ENCODE data around the gene ADD1.

ADD1 gene

DNA sequence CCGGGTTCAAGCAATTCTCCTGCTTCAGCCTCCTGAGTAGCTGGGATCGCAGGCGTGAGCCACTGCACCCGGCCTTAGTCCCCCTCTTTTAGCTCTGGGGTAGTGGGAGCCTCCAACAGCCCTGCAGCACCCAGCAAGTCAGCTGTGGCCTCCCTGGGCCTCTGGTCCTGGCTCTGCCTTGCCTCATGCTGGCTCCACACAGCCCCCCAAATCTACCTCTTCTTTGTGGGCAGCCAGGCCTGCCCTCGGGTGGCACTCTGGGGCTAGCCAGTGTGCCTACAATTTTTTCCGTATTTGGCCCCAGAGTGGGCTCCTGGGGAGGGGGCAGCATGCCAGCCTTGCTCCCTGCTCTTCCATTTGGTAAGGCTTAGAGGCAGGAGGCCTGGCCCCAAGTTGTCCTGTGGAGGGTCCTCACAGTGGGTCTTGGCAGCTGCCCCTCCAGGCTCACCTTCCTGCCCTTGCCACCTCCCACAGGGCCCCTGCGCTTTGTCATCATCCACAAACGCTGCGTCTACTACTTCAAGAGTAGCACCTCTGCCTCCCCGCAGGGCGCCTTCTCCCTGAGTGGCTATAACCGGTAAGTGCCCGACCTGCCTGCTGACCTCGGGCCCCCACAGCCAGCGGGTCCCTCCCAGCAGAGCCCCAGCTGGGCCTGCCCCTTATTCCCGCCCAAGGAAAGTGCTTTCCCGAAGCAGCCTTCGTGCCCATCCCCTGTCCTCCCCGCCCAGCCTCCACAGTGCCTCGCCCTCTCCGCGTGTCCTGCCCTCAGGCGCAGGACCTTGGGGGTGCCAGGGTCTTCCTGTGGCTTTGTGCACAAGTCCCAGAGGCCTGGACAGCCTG is 21.0 kb upstream of the ADD1 start:
- no peak for DNase-seq (ENCODE audit: low spot score)

DNA sequence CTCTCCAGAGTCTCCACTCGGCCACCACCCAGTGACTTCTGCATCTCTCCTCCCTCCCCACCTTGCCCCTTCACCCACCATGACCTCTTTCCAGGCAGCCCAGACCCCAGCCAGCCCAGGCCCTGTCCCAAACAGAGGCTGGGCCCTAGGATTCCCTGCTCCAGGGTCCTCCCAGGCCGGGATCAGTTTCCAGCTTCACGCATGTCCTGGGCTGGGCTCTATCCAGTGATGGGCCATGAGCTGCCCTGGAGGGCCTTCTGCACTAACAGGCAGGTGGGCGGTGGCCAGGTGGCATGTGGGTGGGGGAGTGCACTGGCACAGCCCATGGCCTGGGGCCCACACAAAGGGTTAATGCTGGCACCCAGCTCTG is 20.4 kb upstream of the ADD1 start:
- DNase-seq (ENCODE audit: low spot score), result no peak

DNA sequence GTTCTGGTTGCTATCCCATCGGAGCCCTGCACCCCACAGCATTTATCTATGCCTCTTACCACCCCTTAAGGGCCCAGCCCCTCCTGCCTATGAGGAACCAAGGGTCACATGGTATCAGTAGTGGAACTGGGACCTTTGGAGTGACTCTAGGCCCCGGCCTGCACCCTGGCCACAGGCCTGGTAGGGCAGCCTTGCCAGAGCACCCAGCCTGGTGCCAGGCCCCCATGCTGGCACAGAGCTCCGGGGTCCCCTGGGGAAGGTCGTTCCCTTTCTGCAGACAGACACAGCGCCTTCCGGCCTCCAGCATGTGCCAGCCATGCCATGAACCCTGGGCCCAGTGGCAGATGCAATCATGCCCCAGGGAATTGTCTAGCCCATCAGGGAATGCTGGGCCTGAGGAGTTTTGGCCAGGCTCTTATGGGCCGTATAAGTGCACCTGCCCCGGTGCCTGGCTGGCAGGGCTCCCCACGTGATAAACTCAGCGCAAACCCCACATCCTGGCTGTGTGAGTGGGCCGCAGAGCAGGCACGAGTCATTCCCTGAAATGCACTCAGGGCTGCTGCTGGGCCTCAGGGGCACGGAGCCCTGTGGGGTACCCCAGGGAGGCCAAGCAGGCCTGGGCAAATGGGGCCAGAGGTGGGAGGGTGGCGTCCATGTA is 19.8 kb upstream of the ADD1 start:
- DNase-seq (ENCODE audit: low spot score), result no peak

DNA sequence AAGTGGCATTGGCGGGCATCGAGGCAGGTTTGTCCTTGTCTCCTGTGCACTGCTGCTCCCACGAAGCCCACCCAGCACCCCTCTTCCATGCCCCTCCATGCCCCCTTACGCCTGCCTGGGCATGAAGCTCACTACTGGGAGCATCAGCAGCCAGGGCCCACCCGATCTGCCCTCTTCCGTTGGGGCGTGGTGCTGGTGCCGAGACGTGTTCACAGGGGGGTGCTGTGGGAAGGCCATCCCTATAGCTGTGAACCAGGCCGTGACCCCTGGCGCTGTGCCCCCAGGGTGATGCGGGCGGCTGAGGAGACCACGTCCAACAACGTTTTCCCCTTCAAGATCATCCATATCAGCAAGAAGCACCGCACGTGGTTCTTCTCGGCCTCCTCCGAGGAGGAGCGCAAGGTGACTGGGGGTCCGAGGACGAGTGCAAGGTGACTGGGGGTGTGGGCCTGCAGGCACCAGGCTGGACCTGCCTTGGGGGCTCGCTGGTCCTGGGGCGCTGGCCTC is 19.3 kb upstream of the ADD1 start:
- no peak for DNase-seq (ENCODE audit: low spot score)

DNA sequence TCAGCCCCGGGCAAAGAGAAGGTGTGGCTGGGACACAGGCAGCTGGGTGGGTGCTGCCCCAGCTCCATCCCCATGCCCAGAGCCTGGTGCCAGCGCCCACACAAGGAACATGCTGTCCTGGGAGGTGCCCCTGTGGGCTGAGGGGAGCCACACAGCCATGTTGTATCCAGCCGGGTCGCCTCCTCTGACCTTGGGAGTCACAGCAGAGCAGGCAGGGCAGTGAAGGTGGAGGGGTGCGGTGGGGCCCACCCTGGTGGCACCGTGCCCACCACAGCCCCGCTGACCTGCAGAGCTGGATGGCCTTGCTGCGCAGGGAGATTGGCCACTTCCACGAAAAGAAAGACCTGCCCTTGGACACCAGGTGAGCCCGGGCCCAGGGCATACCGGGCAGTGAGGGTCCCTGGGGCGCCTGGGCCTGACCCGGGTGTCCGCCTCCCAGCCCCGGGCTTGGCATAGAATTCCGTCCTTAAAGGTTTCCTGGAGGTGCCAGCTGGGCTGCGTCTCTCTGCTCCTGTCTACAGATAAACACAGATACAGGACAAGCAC is 18.7 kb upstream of the ADD1 start:
- no peak for DNase-seq (ENCODE audit: low spot score)

DNA sequence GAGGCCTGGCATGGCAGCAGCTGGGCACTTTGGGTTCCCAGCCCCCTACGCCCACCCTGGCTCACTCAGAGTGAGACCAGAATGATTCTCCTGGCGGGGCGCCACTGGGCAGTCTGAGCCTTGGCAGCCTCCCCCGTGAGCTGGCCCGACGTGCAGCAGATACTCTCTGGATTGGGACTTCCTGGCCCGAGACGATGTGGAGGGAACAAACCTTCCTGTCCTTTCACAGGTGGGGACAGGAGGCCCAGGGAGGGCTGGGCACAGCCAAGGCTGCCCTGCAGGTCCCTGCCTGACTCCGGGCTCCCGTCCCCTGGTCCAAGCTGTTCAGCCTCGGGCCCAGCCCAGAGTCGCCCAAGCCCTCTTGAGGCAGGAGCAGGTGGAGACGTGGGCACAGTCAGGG is 17.9 kb upstream of the ADD1 start:
- DNase-seq (ENCODE audit: low spot score), result no peak

DNA sequence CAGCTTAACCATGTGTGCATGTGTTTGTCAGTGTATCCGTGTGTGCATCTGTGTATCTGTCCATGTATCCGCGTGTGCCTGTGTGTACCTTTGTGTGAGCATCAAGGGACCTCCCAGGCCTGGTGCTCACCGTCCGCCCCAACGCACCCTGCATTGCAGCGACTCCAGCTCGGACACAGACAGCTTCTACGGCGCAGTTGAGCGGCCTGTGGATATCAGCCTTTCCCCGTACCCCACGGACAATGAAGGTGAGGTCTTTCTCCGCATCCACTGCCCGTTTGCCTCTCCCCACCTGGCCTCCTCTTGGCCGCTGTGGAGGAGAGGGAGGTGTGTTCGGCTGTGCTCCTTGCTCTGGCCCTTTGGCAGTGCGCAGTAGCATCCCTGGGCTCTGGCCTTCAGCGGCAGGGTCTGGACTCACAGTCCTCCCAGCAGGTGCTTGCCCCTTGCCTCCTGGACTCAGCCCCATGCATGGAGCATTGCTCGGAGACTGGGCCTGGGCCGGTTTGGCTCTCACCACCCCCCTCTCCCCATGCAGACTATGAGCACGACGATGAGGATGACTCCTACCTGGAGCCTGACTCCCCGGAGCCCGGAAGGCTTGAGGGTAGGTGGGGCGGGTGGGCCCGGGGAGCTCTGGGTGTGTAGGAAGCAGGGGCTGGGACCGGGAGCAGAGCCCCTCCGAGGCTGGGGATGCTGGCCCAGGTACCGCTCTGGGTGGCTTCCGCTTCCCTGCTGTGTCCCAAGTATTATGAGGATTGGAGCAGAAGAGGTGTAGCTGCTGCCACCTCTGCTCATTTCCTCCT is 16.4 kb upstream of the ADD1 start:
- no peak for DNase-seq (ENCODE audit: low spot score)

DNA sequence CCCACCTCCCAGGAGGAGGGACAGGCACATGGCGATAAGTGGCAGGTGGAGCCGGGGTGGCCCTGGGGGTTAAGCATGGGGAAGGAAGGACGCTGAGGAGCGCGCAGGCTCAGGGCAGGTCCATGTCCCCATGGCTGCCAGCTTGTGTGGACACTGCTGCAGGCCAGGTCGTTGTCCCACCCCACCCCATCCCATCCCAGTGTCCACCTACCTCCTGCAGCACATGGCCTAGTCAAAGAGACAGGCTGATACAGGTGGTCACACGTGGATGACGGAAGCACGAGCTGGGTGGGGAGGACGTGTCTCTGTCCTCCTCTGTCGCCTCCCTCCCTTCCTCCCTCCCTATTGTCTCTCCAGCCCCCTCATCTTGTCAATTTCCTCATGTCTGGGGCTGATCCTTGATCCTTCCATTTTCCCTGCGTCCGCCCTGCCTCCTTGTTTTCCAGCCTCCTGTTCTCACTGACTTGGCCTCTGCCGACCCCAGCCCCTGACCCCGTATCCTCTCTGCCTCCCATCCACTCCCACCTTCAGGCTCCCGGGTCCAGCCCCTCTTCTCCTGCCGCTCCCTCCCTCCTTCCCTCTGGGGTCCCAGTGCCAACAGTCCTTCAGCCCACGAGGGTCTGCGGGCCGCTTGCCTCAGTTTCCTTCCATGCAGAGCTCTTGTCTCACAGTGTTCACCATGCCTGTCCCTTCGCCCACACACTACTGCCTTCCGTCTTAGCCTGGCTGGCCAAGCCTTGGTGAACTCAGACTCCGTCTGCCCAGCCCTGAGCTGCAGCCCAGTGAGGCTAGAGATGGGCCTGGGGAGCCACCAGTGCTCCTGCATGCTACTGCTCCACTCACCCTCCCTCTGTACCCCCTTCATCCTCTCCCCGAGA is 15.5 kb upstream of the ADD1 start:
- no peak for DNase-seq (ENCODE audit: low spot score)

DNA sequence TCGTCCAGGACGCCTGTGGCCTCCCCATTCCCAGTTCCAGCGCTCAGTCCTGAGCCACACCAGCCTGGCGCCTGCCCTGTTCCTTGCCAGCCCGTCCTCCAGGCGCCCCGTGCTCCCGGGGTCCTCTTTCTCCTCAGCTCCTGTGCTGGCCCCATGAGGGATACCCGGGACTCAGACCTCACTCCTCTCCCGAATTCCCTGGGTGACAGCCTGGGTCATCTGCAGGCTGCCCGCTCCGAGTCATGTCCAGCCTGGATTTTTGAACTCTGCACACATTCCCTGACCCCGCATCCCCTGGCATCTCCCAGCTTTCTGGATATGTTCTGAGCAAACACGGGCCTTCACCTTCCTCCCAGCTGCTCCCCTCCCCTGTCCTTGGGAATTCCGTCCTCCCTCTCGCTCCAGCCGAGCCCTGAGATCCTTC is 14.9 kb upstream of the ADD1 start:
- DNase-seq (ENCODE audit: low spot score), result no peak

DNA sequence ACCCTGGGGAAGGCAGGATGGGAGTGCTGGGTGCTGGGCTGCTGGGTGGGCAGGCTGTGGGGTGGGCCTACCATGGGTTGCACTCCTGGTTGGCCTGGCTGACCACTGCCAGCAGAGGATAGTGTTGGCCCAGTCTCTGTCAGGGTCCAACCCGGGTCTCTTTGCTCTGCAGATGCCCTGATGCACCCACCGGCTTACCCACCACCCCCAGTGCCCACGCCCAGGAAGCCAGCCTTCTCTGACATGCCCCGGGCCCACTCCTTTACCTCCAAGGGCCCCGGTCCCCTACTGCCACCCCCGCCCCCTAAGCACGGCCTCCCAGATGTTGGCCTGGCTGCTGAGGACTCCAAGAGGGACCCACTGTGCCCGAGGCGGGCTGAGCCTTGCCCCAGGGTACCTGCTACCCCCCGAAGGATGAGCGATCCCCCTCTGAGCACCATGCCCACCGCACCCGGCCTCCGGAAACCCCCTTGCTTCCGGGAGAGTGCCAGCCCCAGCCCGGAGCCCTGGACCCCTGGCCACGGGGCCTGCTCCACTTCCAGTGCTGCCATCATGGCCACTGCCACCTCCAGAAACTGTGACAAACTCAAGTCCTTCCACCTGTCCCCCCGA is 14.2 kb upstream of the ADD1 start:
- no peak for DNase-seq (ENCODE audit: low spot score)

DNA sequence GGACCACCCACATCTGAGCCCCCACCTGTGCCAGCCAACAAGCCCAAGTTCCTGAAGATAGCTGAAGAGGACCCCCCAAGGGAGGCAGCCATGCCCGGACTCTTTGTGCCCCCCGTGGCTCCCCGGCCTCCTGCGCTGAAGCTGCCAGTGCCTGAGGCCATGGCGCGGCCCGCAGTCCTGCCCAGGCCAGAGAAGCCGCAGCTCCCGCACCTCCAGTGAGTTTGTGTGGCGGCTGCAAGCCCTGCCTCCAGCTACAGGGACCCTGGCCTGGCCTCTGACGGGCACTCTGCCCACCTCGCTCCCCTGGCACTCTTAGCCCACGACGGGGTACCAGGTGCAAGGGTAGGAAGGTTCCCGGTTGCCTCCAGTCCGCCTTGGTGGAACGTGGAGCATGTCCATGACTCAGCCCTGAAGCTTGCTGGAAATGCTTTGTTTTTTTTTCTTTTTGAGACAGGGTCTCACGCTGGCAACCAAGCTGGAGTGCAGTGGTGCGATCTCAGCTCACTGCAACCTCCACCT is 13.7 kb upstream of the ADD1 start:
- no peak for DNase-seq (ENCODE audit: low spot score)

DNA sequence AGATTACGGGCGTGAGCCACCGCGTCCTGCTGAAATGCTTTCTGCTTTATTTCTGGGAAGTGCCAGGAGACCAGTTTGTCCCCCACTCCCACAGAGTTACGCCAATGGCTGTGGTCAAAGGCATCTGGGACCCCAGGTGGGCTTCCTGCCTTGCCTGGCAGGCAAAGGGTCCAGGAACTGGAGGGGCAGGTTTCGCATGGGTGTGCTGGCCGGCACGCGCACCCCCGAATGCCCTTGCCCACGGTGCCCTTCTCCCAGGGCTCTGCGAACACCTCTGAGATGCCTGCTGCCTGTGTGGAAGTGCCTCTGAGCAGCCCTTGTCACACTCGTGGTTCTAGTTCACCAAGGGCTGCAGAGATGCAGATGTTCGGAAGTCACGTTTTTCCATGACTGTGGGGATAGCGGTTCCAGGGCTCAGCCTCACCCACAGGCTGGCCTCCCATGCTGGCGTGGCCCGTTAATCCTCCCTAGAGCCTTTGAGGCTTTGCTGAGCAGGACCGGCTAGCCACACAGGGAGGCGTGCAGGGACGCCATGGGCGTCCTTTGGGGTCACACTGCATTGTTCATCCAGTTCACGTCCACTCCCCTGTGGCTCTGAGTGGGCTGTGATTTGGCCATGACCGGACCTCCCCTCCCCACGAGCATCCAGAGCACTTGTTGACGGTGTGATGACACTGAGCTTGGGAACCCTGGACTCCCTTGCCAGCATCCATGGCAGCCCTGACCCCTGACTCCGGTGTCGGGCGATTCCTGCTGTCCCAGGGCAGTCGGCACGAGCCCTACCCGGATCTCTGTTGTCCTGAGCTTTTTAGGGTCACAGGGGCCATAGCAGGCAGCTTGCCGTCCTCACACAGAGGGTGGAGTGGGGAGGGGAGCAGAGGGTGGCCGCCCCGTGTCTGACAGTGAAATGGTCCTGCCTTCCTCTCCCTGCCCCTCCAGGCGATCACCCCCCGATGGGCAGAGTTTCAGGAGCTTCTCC is 12.7 kb upstream of the ADD1 start:
- no peak for DNase-seq (ENCODE audit: low spot score)

DNA sequence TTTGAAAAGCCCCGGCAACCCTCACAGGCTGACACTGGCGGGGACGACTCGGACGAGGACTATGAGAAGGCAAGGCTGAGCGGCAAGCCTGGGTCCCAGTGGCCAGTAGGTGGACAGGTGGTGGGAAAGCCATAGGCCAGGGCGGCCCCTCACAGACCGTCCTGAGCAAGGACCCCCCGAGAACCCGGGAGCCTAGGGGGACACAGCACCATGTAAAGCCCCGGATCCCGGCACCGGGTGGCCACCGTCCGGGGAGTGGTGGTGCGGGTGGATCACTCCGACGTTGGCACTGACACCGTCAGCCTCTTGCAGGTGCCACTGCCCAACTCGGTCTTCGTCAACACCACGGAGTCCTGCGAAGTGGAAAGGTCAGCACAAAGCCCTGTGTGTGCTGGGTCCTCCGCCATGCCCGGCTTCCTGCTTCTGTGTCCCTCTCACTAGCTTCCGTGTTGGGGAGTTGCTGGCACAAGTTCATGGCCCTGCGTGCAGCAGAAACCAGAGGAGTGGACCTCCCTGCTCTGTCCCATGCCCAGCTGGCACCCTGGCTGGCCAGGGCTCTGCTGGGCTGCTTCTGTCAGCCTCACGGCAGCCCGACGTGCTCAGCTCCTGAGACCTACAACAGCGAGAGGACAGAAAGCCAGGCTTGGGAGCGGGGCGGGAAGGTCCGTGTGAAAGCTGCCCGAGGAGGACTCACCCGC is 11.9 kb upstream of the ADD1 start:
- no peak for DNase-seq (ENCODE audit: low spot score)

DNA sequence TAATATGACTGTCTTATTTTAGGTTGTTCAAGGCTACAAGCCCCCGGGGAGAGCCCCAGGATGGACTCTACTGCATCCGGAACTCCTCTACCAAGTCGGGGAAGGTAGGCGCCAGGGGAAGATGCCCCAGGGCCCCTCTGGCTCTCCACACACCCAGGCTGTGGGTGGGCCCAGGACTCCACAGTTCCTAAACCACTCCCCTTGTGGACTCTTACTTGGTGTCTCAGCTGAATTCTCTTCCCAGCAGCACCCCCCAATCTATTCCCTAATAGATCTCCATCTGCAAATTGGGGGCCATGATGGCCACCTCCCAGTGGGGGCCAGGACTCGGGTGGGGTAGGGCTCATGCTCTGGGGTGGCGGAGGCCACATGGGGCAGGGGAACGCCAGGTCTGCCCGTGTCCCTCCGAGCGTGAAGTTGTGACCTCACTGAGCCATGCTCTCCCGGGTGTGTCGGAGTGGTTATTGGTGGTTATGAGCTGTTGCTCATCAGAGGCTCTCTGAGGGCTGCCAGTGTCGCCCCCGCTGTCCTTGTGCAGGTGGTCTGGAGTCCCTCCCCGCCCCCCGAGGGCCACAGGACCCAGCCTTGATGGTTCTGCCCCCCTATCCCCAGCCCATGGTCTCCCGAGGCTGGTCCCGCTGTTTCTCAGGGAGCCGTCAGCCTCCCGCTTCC is 11.2 kb upstream of the ADD1 start:
- no peak for DNase-seq (ENCODE audit: low spot score)

DNA sequence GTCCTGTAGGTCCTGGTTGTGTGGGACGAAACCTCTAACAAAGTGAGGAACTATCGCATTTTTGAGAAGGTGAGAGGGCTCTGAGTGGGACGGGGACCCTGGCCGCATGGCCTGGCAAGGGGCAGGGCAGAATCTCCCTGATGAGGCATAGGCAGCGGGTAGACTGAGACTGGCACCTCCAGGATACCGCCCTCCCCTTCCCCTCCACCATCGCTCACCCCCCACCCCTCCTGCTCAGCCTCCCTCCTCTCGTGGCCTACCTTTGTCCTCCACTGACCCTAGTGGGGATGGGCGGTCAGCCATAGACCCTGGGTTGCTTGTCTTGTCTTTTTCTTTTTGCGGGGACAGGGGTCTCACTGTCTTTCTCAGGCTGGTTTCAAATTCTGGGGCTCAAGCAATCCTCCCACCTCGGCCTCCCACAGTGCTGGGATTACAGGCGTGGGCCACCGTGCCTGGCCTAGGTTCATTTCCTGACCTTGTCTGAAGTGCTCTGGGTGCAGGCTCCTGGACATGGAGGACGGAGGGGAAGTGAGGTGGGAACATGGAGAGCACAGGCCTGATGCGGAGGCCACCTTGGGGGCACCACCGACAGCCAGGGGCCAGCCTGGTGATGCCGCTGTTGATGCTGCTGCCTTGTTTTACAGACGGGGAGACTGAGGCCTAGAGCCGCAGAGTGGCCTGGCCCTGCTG is 10.5 kb upstream of the ADD1 start:
- DNase-seq (ENCODE audit: low spot score), result no peak

DNA sequence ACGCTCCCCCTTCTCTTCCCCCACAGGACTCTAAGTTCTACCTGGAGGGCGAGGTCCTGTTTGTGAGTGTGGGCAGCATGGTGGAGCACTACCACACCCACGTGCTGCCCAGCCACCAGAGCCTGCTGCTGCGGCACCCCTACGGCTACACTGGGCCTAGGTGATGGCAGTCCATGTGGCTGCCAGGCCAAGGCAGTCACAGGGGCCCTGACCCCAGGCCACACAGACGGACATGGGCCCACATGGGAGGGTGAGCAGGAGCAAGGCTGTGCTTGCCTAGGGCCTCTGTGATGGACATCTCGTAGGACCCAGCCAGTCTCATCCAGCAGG is 10.0 kb upstream of the ADD1 start:
- DNase-seq (ENCODE audit: low spot score), result no peak

DNA sequence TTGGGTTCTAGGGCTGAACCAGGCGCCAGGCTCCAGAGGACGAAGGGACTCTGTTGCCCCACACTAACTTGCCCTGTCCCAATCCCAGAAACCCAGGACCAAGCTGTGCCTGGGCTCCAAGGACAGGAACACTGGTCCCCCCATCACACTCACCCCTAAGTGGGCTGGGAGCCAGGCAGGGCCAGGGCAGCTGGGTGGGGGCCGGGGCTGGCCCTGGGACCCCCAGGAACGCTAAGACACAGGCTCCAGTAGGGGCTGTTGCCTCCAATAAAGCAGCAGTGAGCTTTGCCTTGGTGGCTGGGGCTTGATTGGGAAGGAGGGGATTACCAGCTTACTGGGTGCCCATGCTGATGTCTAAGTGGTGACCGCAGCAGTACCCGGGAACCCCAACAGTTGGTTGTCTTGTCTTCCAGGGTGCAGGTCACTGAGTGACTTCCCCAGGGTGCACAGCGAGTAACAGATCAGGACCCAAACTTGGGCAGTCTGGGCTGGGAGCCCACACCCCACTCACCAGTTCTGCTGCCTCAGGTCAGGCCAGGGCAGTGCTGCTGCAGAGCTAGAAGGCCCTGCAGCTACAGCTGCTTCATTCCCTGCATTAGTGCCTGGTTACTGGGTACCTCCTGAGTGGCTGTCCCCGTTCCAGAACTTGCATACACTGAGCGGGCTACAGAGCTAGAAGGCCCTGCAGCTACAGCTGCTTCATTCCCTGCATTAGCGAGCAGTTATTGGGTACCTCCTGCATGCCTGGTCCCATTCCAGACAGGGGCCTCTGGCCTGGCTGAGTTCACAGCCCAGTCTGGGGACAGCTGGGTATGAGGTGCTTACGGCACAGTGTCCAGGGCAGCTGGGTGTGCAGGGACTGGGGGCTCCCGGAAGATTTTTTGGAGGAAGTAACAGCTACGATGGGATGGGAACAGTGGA is 9.4 kb upstream of the ADD1 start:
- no peak for DNase-seq (ENCODE audit: low spot score)
